Mesenteric fat pad (tissue), 1 donor: ENCODE data around the gene QRFP. TPM values are rescaled to one million over a fixed set of nuclear protein-coding genes. Genes with fewer than 3 reads are reported as not detected.
"Not testable (repeated sequence)": the region's sequence is repeated elsewhere in the genome, so short reads cannot be mapped to it uniquely, and the experiment has no call there.

Experiments used
- DNase-seq: peaks from one replicate; pipeline ENCODE4 v3.0.0-alpha.2; 2020; ENCODE audit warnings: low spot score
- total RNA-seq: library from RNA; stranded (reverse); fragmentation: NEBNext Ultra II Directional; extraction: Animal tissue kit (Norgen Biotek cat#: 25700); gene quantifications from one replicate; pipeline ENCODE4 v1.2.1, GENCODE V29; 2021
- donor health status: DM: yes; HTN: yes; CAD: no.

Gene QRFP
- total RNA-seq, 1 donor from 2014 or later, result not detected

- DNase-seq, result no peak
Measured at GRCh38 chr9:130920233-130920632, 23.6 kb upstream of the QRFP start.

- DNase-seq, result no peak
Measured at GRCh38 chr9:130919559-130920145, 23.0 kb upstream of the QRFP start.

GRCh38 chr9:130918826-130919558, 22.4 kb upstream of the QRFP start:
- no peak for DNase-seq

- DNase-seq, result no peak
Measured at GRCh38 chr9:130918101-130918825, 21.7 kb upstream of the QRFP start.

GRCh38 chr9:130917168-130917960, 20.8 kb upstream of the QRFP start:
- DNase-seq, result no peak

- no peak for DNase-seq
Measured at GRCh38 chr9:130915096-130915447, 18.5 kb upstream of the QRFP start.

GRCh38 chr9:130914417-130915095, 17.9 kb upstream of the QRFP start:
- no peak for DNase-seq

- no peak for DNase-seq
Measured at GRCh38 chr9:130913599-130914416, 17.2 kb upstream of the QRFP start.

- DNase-seq, result peak; percentile 92
Measured at GRCh38 chr9:130912932-130913598, 16.5 kb upstream of the QRFP start.

- DNase-seq, result no peak
Measured at GRCh38 chr9:130911254-130912049, 14.8 kb upstream of the QRFP start.

GRCh38 chr9:130910670-130911069, 14.1 kb upstream of the QRFP start:
- not testable (repeated sequence) for DNase-seq

- DNase-seq, result not testable (repeated sequence)
Measured at GRCh38 chr9:130910041-130910440, 13.4 kb upstream of the QRFP start.

GRCh38 chr9:130908878-130909355, 12.3 kb upstream of the QRFP start:
- no peak for DNase-seq

- no peak for DNase-seq
Measured at GRCh38 chr9:130908146-130908877, 11.7 kb upstream of the QRFP start.

GRCh38 chr9:130906735-130907416, 10.3 kb upstream of the QRFP start:
- no peak for DNase-seq

- DNase-seq, result no peak
Measured at GRCh38 chr9:130905902-130906734, 9.5 kb upstream of the QRFP start.
